Measurements from ENCODE around the gene ZBTB42. TPM values are rescaled to one million over a fixed set of nuclear protein-coding genes. Genes with fewer than 3 reads are reported as not detected.

ZBTB42 gene
- polyA plus RNA-seq (ENCODE audit: insufficient read depth in 1 of 5, insufficient read length in 5 of 5, low replicate concordance in 1 of 5), result 10 to 100 TPM in 1 of 5 donors, 1 to 10 TPM in 4; 6.1 to 11.9 (median 6.5) TPM
- long read RNA-seq, donor 1, transcript ZBTB42-201 (1 exons, 3,800 nt), result major isoform, 13 of 20 reads
- long read RNA-seq, donor 1, partial matches to known transcripts, result 0 of 20 reads
- long read RNA-seq, donor 1, other reads (novel, unspliced or antisense), result 6 of 20 reads
- long read RNA-seq, donor 2, partial matches to known transcripts, result 0 of 4 reads
- long read RNA-seq, donor 2, other reads (novel, unspliced or antisense), result 0 of 4 reads
- long read RNA-seq, donor 3, transcript ZBTB42-201 (1 exons, 3,800 nt), result major isoform, 12 of 12 reads
- long read RNA-seq, donor 3, partial matches to known transcripts, result 0 of 12 reads
- long read RNA-seq, donor 3, other reads (novel, unspliced or antisense), result 0 of 12 reads
- long read RNA-seq, donor 4, transcript ZBTB42-201 (1 exons, 3,800 nt), result major isoform, 9 of 9 reads
- long read RNA-seq, donor 4, partial matches to known transcripts, result 0 of 9 reads
- long read RNA-seq, donor 4, other reads (novel, unspliced or antisense), result 0 of 9 reads
- long read RNA-seq, donor 5, transcript ZBTB42-201 (1 exons, 3,800 nt), result major isoform, 8 of 12 reads
- long read RNA-seq, donor 5, partial matches to known transcripts, result 0 of 12 reads
- long read RNA-seq, donor 5, other reads (novel, unspliced or antisense), result 0 of 12 reads
- long read RNA-seq, donor 6, transcript ZBTB42-201 (1 exons, 3,800 nt), result major isoform, 20 of 21 reads
- long read RNA-seq, donor 6, partial matches to known transcripts, result 0 of 21 reads
- long read RNA-seq, donor 6, other reads (novel, unspliced or antisense), result 0 of 21 reads
- long read RNA-seq, donor 7, transcript ZBTB42-201 (1 exons, 3,800 nt), result major isoform, 22 of 23 reads
- long read RNA-seq, donor 7, partial matches to known transcripts, result 0 of 23 reads
- long read RNA-seq, donor 7, other reads (novel, unspliced or antisense), result 0 of 23 reads
- long read RNA-seq, donor 8, transcript ZBTB42-201 (1 exons, 3,800 nt), result major isoform, 6 of 7 reads
- long read RNA-seq, donor 8, partial matches to known transcripts, result 0 of 7 reads
- long read RNA-seq, donor 8, other reads (novel, unspliced or antisense), result 0 of 7 reads

DNA sequence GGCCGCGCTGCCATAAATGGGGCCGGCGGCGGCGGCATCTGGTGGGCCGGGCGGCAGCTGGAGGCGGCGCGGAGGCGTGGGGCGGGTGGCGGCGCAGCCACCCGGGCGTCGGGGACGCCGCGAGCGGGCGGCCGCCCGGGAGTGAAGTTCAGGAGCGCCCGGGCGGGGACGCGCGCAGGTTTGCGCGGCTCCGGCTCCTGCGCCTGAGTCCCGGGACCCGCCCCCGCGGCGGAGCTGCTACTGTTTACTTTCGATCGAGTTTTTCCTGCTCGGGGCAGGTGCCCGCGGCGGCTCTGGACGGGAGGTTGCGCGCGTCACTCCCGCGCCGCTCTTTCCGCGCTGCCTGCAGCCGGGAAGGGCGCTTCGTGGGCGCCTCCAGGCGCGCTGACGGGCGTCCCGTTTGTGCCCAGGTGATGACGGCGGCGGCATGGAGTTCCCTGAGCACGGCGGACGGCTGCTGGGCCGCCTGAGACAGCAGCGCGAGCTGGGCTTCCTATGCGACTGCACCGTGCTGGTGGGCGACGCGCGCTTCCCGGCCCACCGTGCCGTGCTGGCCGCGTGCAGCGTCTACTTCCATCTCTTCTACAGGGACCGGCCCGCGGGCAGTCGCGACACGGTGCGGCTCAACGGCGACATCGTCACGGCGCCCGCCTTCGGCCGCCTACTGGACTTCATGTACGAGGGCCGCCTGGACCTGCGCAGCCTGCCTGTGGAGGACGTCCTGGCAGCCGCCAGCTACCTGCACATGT is at the start of gene ZBTB42:
TSS of gene ZBTB42 (plus strand) at position 331 of the 749 bp plus-strand sequence. CDS start at position 428, 97 bp downstream.
- DNase-seq, result peak; percentile 69 to 77

DNA sequence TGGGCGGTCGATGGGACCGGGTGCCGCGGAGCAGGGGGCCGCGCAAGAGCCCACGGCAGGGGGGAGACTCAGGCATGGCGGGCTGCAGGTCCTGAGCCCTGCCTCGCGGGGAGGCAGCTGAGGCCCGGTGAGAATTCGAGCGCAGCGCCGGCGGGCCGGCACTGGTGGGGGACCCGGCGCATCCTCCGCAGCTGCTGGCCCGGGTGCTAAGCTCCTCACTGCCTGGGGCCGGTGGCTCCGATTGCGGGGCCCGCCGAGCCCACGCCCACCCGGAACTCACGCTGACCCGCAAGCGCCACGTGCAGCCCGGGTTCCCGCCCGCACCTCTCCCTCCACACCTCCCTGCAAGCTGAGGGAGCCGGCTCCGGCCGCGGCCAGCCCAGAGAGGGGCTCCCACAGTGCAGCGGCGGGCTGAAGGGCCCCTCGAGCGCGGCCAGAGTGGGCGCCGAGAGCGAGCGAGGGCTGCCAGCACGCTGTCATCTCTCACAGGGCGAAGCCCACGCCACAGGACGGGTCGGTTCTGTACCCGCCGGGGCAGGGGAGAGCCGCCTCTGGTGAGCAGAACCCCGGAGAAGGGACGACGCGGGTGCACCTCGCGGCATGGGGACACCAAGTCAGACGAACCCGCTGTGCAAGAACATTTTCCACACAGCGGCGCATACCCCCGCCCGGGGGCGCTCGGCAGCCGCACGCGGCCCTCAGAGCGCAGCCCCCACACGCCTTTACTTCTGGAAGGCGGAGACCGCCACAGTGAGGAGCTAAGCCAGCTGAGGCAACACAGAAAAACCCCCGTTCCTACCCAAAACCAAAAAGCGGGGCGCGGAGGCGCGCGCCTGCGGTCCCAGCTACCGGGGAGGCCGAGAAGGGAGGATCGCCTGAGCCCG is 49.1 kb upstream of the ZBTB42 start:
- no peak for DNase-seq

DNA sequence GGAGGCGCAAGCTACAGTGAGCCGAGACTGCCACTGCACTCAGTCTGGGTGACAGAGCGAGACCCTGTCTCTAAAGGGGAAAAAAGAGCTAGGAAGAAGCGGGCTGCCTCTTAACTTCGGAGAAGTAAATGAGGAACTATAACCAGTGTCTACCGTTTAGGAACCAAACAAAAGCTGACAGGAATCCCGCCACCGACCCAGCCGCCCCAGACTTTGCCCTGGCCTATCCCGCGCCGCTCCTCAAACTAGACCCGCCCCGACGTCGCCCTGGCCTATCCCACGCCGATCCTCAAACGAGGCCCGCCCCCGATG is 48.5 kb upstream of the ZBTB42 start:
- DNase-seq, result no peak

DNA sequence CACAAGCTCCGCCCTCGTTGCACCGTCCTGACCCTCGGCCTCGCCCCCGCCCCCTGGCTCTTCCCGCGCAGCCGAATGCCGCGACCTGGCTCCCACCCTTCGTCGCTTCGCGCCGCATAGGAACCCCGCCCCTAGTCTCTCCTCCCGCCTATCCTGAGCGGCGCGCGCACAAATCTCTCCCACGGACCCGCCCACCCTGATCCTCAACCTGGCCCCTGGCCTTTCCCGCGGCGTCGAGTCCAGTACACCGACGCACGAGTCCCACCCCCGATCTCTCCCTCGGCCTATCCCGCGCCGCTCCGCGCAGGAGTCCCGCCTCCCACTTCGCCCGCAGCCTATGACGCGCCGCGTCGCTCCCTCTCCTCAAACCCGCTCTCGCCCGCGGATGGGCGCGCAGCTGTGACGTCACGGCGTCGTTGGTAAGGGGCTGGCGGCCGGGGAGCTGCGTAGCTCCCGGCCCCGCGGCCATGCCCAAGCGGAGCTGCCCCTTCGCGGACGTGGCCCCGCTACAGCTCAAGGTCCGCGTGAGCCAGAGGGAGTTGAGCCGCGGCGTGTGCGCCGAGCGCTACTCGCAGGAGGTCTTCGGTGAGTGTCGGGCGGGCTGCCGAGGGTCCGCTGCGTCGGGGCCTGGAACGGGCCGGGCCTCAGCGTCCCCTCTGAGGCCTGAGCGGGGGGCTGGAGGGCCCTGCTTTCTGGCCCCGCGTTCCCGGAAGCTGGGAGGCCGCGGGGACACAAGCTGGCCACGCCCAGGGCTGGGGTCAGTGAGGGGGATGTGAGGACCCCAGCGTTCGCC is 48.0 kb upstream of the ZBTB42 start, which contains the start of gene SIVA1:
TSS of gene SIVA1 (plus strand) at position 413 of the 793 bp plus-strand sequence. CDS start at position 468, 55 bp downstream.
- peak; percentile 100 for DNase-seq

DNA sequence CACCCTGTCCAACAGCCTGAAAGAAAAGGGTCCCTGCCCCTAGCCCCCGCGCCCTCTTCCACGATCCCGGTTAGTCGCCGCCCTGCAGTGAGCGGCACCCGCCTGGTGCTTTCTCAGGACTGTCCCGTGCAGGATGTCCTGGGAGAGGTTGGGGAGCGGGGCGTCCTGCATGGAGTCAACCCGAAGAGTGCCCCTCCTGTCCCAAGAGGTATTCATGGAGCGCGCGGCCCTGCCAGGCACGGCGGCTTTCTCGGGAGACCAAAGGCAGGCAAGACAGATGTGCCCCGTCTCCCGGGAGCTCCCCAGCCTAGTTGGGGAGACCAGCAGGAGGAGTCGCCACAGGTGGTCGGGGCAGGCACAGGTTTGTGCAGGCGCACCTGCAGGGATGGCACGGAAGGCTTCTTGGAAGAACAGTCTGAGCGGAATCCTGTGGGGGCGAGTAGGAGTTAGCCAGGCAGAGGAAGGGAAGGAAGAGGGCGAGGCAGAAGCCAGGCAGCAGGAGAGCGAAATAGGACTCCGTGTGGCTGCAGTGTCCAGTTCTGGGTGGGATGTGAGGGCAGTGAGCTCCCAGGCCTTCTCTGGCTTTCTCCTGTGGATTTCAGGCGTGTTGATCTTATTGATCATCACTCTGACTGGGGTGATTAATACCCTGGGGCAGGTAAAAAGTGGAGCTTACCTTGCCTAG is 47.2 kb upstream of the ZBTB42 start:
- DNase-seq, result no peak

- no peak for DNase-seq
Measured at GRCh38 chr14:104754213-104754851, 46.6 kb upstream of the ZBTB42 start.

DNA sequence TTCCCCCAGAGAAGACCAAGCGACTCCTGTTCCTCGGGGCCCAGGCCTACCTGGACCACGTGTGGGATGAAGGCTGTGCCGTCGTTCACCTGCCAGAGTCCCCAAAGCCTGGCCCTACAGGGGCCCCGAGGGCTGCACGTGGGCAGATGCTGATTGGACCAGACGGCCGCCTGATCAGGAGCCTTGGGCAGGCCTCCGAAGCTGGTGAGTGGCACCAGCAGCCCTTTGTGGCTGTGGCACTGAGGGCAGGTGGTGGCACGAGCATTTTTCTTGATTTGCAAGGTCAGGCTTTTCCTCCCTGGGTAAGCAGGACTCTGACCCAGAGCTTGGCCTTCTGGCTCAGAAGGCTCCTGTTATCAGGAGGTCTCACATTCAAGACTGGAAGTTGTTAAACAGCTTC is 45.3 kb upstream of the ZBTB42 start:
- DNase-seq, result no peak

- no peak for DNase-seq
Measured at GRCh38 chr14:104756477-104757237, 44.2 kb upstream of the ZBTB42 start.

GRCh38 chr14:104757238-104757585 is 43.7 kb upstream of the ZBTB42 start:
- no peak for DNase-seq

DNA sequence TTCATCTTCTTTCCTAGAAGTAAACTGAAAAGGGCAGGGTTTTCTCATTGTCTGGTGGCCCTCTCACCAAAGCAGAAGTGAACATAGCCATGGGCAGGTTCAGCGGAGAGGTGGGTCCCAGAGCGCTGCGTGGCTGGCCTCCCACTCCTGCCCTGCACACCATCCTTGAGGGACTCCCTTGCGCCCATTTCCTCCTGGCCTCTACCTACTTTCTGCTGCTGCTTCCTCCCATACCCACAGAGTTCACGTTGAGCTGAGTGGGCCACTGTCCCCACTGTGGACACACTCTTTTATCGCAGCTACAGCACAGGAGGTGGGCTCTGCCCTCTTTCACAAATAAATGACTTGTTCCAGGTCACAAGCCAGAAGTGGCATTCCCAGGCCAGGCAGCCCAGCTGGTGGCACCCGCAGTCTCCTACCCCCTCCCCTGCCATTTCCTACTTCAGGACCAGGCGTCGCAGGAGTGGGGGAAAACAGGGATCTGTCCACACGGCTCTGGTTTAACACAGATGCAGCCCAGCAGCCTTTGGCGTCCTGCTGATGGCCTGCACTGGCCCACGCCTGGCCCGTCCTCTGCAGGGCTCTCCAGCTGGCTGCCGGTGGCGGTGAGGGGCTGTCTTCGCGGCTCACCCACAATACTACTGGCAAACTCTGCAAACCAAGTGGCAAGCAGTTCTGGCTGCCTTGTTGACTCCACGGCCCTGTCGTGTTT is 43.1 kb upstream of the ZBTB42 start:
- no peak for DNase-seq

DNA sequence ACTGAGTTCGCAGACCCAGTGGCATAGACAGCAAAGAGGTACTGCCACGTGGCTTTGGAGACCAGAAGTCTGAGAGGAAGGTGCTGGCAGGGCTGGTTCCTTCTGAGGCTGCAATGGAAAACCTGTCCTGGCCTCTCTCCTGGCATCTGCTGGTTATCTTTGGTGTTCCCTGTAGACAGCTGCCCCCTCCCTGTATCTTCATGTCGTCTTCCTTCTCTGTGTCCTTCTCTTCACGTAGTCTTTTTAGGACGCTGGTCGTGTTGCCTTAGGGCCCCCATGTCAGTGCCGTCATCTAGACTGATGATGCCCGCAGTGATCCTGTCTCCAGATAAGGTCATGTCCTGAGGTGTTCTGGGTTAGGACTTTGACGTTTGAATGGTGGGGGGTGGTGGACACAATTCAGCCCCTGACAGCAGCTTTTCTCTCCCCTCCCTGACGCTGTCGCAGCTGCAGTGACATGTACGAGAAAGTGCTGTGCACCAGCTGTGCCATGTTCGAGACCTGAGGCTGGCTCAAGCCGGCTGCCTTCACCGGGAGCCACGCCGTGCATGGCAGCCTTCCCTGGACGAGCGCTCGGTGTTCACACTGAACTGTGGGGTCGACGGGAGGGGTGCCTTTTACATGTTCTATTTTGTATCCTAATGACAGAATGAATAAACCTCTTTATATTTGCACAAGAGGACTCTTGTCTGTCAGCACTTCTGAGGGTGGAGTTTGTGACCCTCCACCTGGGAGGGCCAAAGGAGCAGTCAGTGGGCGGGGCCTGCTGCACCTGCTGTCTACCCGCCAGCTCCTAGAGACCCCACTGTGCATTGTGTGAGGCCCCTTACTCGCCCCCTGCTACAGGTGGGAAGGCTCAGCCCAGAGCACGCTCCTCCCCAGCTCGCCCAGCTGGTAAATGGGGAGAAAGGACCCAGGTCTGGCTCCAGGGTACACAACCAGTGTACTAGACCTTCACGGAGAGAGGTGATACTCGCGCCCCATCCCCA is 41.6 kb upstream of the ZBTB42 start:
- DNase-seq, result no peak

DNA sequence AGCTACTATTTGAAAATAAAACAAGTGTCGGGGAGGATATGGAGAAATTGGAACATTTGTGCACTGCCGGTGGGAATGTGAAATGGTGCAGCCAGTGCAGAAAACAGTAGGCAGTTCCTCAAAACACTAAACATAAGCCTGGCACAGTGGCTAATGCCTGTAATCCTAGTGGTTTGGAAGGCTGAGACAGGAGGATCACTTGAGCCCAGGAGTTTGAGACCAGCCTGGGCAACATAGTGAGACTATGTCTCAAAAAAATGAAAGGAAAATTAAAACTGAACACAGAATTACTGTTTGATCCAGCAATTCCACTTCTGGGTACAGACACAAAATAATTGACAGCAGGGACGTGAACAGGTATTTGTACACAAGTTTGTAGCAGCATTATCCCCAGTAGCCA is 35.4 kb upstream of the ZBTB42 start:
- DNase-seq, result no peak

- no peak for DNase-seq
Measured at GRCh38 chr14:104766256-104766862, 34.5 kb upstream of the ZBTB42 start.

- DNase-seq, result no peak
Measured at GRCh38 chr14:104766863-104767633, 33.9 kb upstream of the ZBTB42 start.

DNA sequence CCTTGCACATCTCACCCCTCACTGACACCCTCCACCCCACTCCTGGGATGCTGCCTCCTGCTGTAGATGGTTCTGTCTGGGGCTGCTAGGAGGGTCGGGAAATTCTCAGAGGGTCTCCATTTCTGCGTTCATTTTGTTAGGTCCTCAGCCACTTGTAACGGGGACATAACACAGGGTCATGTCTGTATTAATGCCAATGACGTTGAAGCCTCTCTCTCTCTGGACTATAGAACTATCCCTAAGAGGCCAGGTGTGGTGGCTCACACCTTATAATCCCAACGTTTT is 33.3 kb upstream of the ZBTB42 start:
- no peak for DNase-seq

Measured in right lung (tissue), 10 donors.